NOMO-1 (cell line): Measurements from ENCODE around the gene FNDC8.
"Not testable (repeated sequence)": the region's sequence is repeated elsewhere in the genome, so short reads cannot be mapped to it uniquely, and the experiment has no call there.

Experiments used
- DNase-seq, 2 experiments: peaks; one replicate each; lab custom pipeline; 2025; ENCODE audit not compliant: unreplicated experiment in 2 of 2; lab: John Stamatoyannopoulos, UW

The FNDC8 gene

GRCh38 chr17:35138218-35138617 lies 16.8 kb downstream of the FNDC8 start:
- DNase-seq = no peak

- DNase-seq = peak; percentile 66 to 81
These were observed 20.5 kb downstream of the FNDC8 start, which contains the start of gene NLE1 for GRCh38 chr17:35141681-35142466. Gene NLE1, minus strand, starts transcription at chr17:35142303. Its CDS starts 28 bp downstream, at chr17:35142275.

GRCh38 chr17:35142467-35142796 lies 21.0 kb downstream of the FNDC8 start:
- no peak for DNase-seq

GRCh38 chr17:35144840-35145239 lies 23.4 kb downstream of the FNDC8 start:
- no peak for DNase-seq

DNA sequence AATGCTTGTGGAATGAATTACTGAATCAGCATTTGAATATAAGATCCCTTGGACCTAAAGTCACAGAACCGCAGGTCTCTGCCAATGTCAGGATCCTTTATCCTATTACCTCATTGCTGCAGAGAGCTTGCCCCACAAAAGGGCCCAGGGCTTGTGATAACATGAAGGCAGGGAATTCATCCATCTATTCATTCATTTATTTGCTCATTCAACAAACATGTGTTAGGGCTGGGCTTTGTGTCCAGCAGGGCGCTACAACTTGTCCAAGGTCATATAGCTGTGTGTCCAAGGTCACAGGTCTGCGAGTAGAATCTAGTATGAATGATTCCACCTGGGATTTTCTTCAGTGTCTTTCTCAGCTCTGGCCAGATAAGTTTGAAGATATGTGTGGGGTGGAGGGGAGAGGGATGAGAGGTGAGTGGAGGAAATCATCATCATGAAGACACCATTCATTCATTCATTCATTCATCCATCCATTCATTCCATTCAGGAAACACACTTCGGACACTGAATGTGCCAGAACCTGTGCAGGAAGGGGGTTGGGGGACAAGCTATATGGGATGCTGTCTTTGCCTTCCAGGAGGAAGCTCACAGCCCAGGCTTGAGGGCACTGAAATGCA lies 24.9 kb downstream of the FNDC8 start:
- DNase-seq = no peak

GRCh38 chr17:35147375-35147905 lies 26.0 kb downstream of the FNDC8 start, which contains the start of gene UNC45B:
Gene UNC45B, plus strand, starts transcription at chr17:35147817. Its CDS starts 447 bp downstream, at chr17:35148264.
- DNase-seq = no peak

DNA sequence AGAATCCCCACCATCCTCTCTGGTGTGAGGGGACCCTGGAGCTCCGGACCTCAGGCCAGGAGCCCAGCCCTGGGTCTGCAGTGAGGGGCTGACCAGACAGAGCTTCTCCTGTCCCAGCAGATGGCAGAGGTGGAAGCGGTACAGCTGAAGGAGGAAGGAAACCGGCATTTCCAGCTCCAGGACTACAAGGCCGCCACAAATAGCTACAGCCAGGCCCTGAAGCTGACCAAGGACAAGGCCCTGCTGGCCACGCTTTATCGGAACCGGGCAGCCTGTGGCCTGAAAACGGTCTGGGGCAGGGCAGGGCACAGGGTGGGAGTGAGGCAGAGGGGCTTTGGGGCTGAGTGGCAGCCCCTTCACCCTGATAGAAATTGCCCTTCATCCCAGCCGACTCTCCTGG lies 26.7 kb downstream of the FNDC8 start:
- no peak for DNase-seq

- DNase-seq = no peak
These were observed 28.5 kb downstream of the FNDC8 start for GRCh38 chr17:35149941-35150340.

GRCh38 chr17:35151080-35151479 lies 29.7 kb downstream of the FNDC8 start:
- DNase-seq = not testable (repeated sequence)

DNA sequence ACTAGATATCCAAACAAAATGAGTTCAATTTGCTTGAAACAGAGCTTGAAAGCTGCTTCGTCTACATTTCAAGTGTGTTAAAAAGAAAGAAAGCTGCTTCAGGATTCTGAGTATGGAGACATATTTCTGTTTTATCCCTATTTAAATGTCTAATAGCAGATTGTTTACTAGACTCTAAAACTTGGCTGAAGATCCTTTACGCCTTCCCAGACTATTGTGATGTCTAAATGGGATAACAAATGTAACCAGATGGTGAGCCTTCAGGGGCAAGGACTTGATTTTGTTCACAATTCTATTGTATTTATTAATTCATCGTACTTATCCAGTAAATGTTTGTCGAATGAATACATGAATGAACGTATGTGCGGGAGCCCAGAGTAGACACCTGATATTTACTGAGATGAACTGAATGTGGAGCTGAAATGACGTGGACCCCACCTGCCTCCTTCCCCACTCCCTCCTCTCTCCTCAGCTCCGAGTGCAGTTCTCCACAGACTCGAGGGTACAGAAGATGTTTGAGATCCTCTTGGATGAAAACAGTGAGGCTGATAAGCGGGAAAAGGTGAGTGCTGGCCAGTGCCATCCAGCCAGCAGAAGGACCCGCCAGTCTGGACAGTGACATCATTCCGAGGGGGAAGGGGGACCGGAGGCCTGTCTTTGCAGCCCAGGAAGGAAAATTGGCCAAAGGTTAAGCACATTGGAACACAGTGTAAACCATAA lies 31.2 kb downstream of the FNDC8 start:
- DNase-seq = no peak

GRCh38 chr17:35154196-35155165 lies 33.1 kb downstream of the FNDC8 start:
- no peak for DNase-seq

DNA sequence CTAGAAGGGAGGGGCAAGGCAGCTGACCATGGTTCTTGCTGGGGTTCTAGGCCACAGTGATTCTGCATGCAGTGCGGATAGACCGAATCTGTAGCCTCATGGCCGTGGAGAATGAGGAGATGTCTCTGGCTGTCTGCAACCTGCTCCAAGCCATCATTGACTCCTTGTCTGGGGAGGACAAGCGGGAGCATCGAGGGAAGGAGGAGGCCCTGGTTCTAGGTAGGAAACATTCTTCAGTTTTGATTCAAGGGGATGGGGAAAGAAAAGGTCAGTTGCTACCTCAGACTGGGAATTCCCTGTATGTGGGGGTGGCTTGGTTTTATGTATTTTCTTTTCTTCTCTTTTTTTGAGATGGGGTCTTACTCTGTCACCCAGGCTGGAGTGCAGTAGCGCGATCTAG lies 33.8 kb downstream of the FNDC8 start:
- no peak for DNase-seq

- no peak for DNase-seq
These were observed 38.5 kb downstream of the FNDC8 start for GRCh38 chr17:35159940-35160339.

- peak in 1 of 2 experiments; percentile 23 for DNase-seq
These were observed 39.2 kb downstream of the FNDC8 start for GRCh38 chr17:35160354-35161201.

GRCh38 chr17:35161281-35161761 lies 39.9 kb downstream of the FNDC8 start:
- DNase-seq = peak; percentile 19 to 32

GRCh38 chr17:35162755-35163154 lies 41.3 kb downstream of the FNDC8 start:
- no peak for DNase-seq

DNA sequence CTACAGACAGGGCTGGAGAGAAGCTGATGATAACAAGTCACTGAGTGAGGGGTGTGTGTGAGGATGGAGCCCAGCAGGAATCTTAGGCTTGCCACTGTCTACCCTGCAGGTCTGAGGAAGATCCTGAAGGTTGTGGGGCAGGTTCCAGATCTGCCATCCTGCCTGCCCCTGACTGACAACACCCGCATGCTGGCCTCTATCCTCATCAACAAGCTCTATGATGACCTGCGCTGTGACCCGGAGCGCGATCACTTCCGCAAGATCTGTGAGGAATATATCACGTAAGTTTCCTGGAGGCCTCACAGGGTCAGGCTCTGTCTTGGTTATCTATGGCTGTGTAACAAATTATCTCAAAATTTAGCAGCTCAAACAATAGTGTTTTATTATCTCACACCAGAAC lies 42.5 kb downstream of the FNDC8 start:
- DNase-seq = no peak

- no peak for DNase-seq
These were observed 43.3 kb downstream of the FNDC8 start for GRCh38 chr17:35164716-35165115.

- DNase-seq = no peak
These were observed 45.1 kb downstream of the FNDC8 start for GRCh38 chr17:35166526-35166925.
